NCI-H2029 (cell line): Measurements from ENCODE around the gene RFX1.

Source experiments
- DNase-seq: peaks from one replicate; lab custom pipeline; 2025; lab: John Stamatoyannopoulos, UW

Gene RFX1

GRCh38 chr19:13995878-13996765, 10.0 kb downstream of the RFX1 start:
- no peak for DNase-seq

GRCh38 chr19:13995017-13995728, 10.9 kb downstream of the RFX1 start:
- DNase-seq, result no peak

GRCh38 chr19:13993590-13994300, 12.4 kb downstream of the RFX1 start:
- no peak for DNase-seq

GRCh38 chr19:13992025-13992424, 14.1 kb downstream of the RFX1 start:
- DNase-seq, result no peak

GRCh38 chr19:13990085-13990484, 16.0 kb downstream of the RFX1 start:
- no peak for DNase-seq

GRCh38 chr19:13989487-13989886, 16.6 kb downstream of the RFX1 start:
- DNase-seq, result no peak

GRCh38 chr19:13987101-13987890, 18.8 kb downstream of the RFX1 start:
- peak; percentile 68 for DNase-seq

GRCh38 chr19:13986348-13986904, 19.7 kb downstream of the RFX1 start:
- DNase-seq, result peak; percentile 82

- peak; percentile 74 for DNase-seq
These were observed 20.3 kb downstream of the RFX1 start for GRCh38 chr19:13985771-13986347.

GRCh38 chr19:13984875-13985741, 21.0 kb downstream of the RFX1 start:
- no peak for DNase-seq

- no peak for DNase-seq
These were observed 21.9 kb downstream of the RFX1 start for GRCh38 chr19:13984186-13984585.

- peak; percentile 63 for DNase-seq
These were observed 22.8 kb downstream of the RFX1 start for GRCh38 chr19:13983213-13983889.

- DNase-seq, result no peak
These were observed 23.3 kb downstream of the RFX1 start for GRCh38 chr19:13982773-13983172.

GRCh38 chr19:13981988-13982501, 24.1 kb downstream of the RFX1 start:
- no peak for DNase-seq

- no peak for DNase-seq
These were observed 24.7 kb downstream of the RFX1 start for GRCh38 chr19:13981467-13981866.

GRCh38 chr19:13981021-13981420, 25.1 kb downstream of the RFX1 start:
- DNase-seq, result no peak

- DNase-seq, result no peak
These were observed 25.8 kb downstream of the RFX1 start for GRCh38 chr19:13980340-13980739.

- DNase-seq, result no peak
These were observed 26.4 kb downstream of the RFX1 start for GRCh38 chr19:13979686-13980085.

- no peak for DNase-seq
These were observed 26.9 kb downstream of the RFX1 start for GRCh38 chr19:13979244-13979615.
